HL-60 (cell line): ENCODE measurements around the gene SH2B2.

Experiments
- DNase-seq, 2 experiments: peaks; one replicate each; pipeline ENCODE4 v3.0.0-alpha.2; 2010 to 2020; ENCODE audit warnings: low read depth in 1 of 2, low spot score in 1 of 2
- H3K27ac ChIP-seq: fragments of 250-450 bp; sonication (Bioruptor Pico); replicated peaks from 2 replicates; pipeline ENCODE4 v1.5.1; 2020; ENCODE audit warnings: mild to moderate bottlenecking, moderate library complexity
- H3K27me3 ChIP-seq: fragments of 250-450 bp; sonication (Bioruptor Pico); 2 replicates; pipeline ENCODE4 v1.5.1; 2021; ENCODE audit warnings: mild to moderate bottlenecking, moderate library complexity; ENCODE audit not compliant: insufficient read depth, poor library complexity, severe bottlenecking
- H3K4me3 ChIP-seq: replicated peaks from 2 replicates; pipeline ENCODE4 v1.5.1; 2011; ENCODE audit warnings: mild to moderate bottlenecking, control low read depth, low read length; ENCODE audit not compliant: insufficient read depth
- CTCF ChIP-seq: IDR thresholded peaks from one replicate; pipeline ENCODE4 v1.5.1; 2011; ENCODE audit warnings: low read length, control low read depth, inconsistent platforms; ENCODE audit not compliant: insufficient read depth
- GABPA ChIP-seq: IDR thresholded peaks from 2 replicates; pipeline ENCODE4 v1.6.1; 2012; ENCODE audit warnings: low read depth
- POLR2AphosphoS5 ChIP-seq: IDR thresholded peaks from 2 replicates; pipeline ENCODE4 v1.6.1; 2012; ENCODE audit warnings: low read depth
- REST ChIP-seq: IDR thresholded peaks from 2 replicates; pipeline ENCODE4 v1.6.1; 2012; ENCODE audit warnings: low read depth; ENCODE audit not compliant: insufficient replicate concordance
- SPI1 ChIP-seq: IDR thresholded peaks from 2 replicates; pipeline ENCODE4 v1.6.1; 2012; ENCODE audit warnings: low read depth, mild to moderate bottlenecking, borderline replicate concordance

SH2B2 gene

GRCh38 chr7:102284399-102284798 is 2.3 kb upstream of the SH2B2 start:
- no peak overlapping the region for H3K27ac ChIP-seq

GRCh38 chr7:102284891-102285539 is 1.7 kb upstream of the SH2B2 start:
- H3K27ac ChIP-seq: no peak overlapping the region
- no peak for TF ChIP-seq REST
- TF ChIP-seq SPI1: peak; percentile 82
- TF ChIP-seq GABPA: no peak
- TF ChIP-seq POLR2AphosphoS5: no peak
- H3K27me3 ChIP-seq: no peaks in the 10 kb centered on the region
- peak in 1 of 2 experiments; percentile 80 for DNase-seq
- peak overlapping the region; percentile 7; the same call in 1 of the 2 replicates for H3K4me3 ChIP-seq

More at GRCh38 chr7:102284399-102284798, 2.3 kb upstream of the SH2B2 start:
- no peaks in the 10 kb centered on the region for H3K27me3 ChIP-seq
- no peak for TF ChIP-seq SPI1
- no peak for TF ChIP-seq CTCF
- TF ChIP-seq POLR2AphosphoS5: no peak
- TF ChIP-seq REST: no peak
- TF ChIP-seq GABPA: no peak
- DNase-seq: no peak
- no peak overlapping the region for H3K4me3 ChIP-seq

- Histone ChIP-seq H3K27me3 (no peaks in the 10 kb centered on the region), H3K4me3 (peak overlapping the region; percentile 59), H3K27ac (no peak overlapping the region)
- TF ChIP-seq GABPA (no peak), REST (no peak), CTCF (no peak), POLR2AphosphoS5 (no peak), SPI1 (no peak)
- DNase-seq: peak in 1 of 2 experiments; percentile 23
These were observed 980 bp upstream of the SH2B2 start for GRCh38 chr7:102285540-102286236.
